CD14-positive monocyte (primary cell): ENCODE results near the gene IFRD1. TPM values are rescaled to one million over a fixed set of nuclear protein-coding genes. Genes with fewer than 3 reads are reported as not detected.

Source experiments
- DNase-seq, 3 donors: peaks; one replicate each; pipeline ENCODE4 v3.0.0-alpha.2; 2011 to 2022
- H2AFZ ChIP-seq: 2 replicates; pipeline ENCODE4 v1.6.0; 2012; ENCODE audit warnings: mild to moderate bottlenecking, low read depth, low read length, inconsistent platforms; ENCODE audit not compliant: insufficient read depth, poor library complexity, severe bottlenecking
- H3K27ac ChIP-seq, 2 donors: 1 replicate in 1 of 2; 2 replicates in 1 of 2; pipeline ENCODE4 v1.5.1; 2012 to 2013; ENCODE audit warnings: low read length in 2 of 2, control low read depth in 1 of 2, inconsistent platforms in 1 of 2, low read depth in 1 of 2, mild to moderate bottlenecking in 1 of 2
- H3K27me3 ChIP-seq, 2 donors: one replicate each; pipeline versions ENCODE4 v1.6.0 to v1.6.1; 2011 to 2013; ENCODE audit warnings: low read length in 2 of 2; ENCODE audit not compliant: control insufficient read depth in 2 of 2, insufficient read depth in 2 of 2
- H3K36me3 ChIP-seq, 2 donors: replicated peaks in 1 of 2; 1 replicate in 1 of 2; 2 replicates in 1 of 2; pipeline versions ENCODE4 v1.5.1 to v1.6.1; 2012 to 2013; ENCODE audit warnings: low read length in 2 of 2, control low read depth in 1 of 2, inconsistent platforms in 1 of 2, mild to moderate bottlenecking in 1 of 2; ENCODE audit not compliant: insufficient read depth in 2 of 2, control insufficient read depth in 1 of 2
- H3K4me1 ChIP-seq, 2 donors: 1 replicate in 1 of 2; 2 replicates in 1 of 2; pipeline versions ENCODE4 v1.5.1 to v1.6.1; 2012 to 2013; ENCODE audit warnings: low read length in 2 of 2, control low read depth in 1 of 2, inconsistent platforms in 1 of 2, mild to moderate bottlenecking in 1 of 2, moderate library complexity in 1 of 2; ENCODE audit not compliant: insufficient read depth in 2 of 2, control insufficient read depth in 1 of 2
- H3K4me2 ChIP-seq: replicated peaks from 2 replicates; pipeline ENCODE3; 2012; ENCODE audit warnings: low read length, moderate library complexity, mild to moderate bottlenecking; ENCODE audit not compliant: poor library complexity, severe bottlenecking; ENCODE audit errors: extremely low read depth
- H3K4me3 ChIP-seq, 3 experiments: fragments of 200-600 bp in 1 of 3; sonication (generic) in 1 of 3; replicated peaks in 1 of 3; 1 replicate in 2 of 3; 2 replicates in 1 of 3; pipeline ENCODE4 v1.5.1; 2011 to 2013; ENCODE audit warnings: low read length in 3 of 3, mild to moderate bottlenecking in 3 of 3, control low read depth in 2 of 3, low read depth in 2 of 3, inconsistent platforms in 1 of 3, moderate library complexity in 1 of 3
- H3K79me2 ChIP-seq: 2 replicates; pipeline ENCODE4 v1.6.0; 2012; ENCODE audit warnings: mild to moderate bottlenecking, control low read depth, inconsistent platforms, low read length, moderate library complexity; ENCODE audit not compliant: insufficient read depth
- H3K9ac ChIP-seq: 2 replicates; pipeline ENCODE4 v1.6.0; 2017; ENCODE audit warnings: low read length, mild to moderate bottlenecking; ENCODE audit not compliant: insufficient read depth, poor library complexity, severe bottlenecking
- H3K9me3 ChIP-seq, 2 donors: replicated peaks in 1 of 2; 1 replicate in 1 of 2; 2 replicates in 1 of 2; pipeline versions ENCODE4 v1.5.1 to v1.6.1; 2012 to 2013; ENCODE audit warnings: low read length in 2 of 2, control low read depth in 1 of 2; ENCODE audit not compliant: control insufficient read depth in 1 of 2, insufficient read depth in 1 of 2
- H4K20me1 ChIP-seq: 2 replicates; pipeline ENCODE4 v1.6.0; 2012; ENCODE audit warnings: mild to moderate bottlenecking, low read length, control low read depth, moderate library complexity; ENCODE audit not compliant: insufficient read depth
- H3K27ac Mint-ChIP-seq, 7 donors: one replicate each; pipeline ENCODE4 v1.8.0; 2020; ENCODE audit warnings: mild to moderate bottlenecking in 7 of 7, mixed read lengths in 7 of 7, moderate library complexity in 6 of 7, inconsistent platforms in 2 of 7
- H3K27me3 Mint-ChIP-seq, 3 donors: one replicate each; pipeline ENCODE4 v1.8.0; 2021 to 2022; ENCODE audit warnings: low read depth in 3 of 3, mild to moderate bottlenecking in 3 of 3, mixed read lengths in 3 of 3, moderate library complexity in 3 of 3, inconsistent platforms in 1 of 3
- H3K36me3 Mint-ChIP-seq, 2 donors: one replicate each; pipeline ENCODE4 v1.8.0; 2020; ENCODE audit warnings: mixed read lengths in 2 of 2, inconsistent platforms in 1 of 2, mild to moderate bottlenecking in 1 of 2
- H3K4me1 Mint-ChIP-seq: one replicate; pipeline ENCODE4 v1.8.0; 2020; ENCODE audit warnings: mild to moderate bottlenecking, mixed read lengths
- H3K4me3 Mint-ChIP-seq, 2 donors: one replicate each; pipeline ENCODE4 v1.8.0; 2020; ENCODE audit warnings: mild to moderate bottlenecking in 2 of 2, mixed read lengths in 2 of 2, moderate library complexity in 1 of 2
- H3K9me3 Mint-ChIP-seq, 7 donors: one replicate each; pipeline ENCODE4 v1.8.0; 2020 to 2022; ENCODE audit warnings: mixed read lengths in 7 of 7, mild to moderate bottlenecking in 6 of 7, moderate library complexity in 6 of 7, inconsistent platforms in 2 of 7
- CTCF ChIP-seq: fragments of 200-600 bp; IDR thresholded peaks from one replicate; pipeline ENCODE4 v1.8.0; 2022; ENCODE audit warnings: antibody characterized with exemption, mild to moderate bottlenecking
- WGBS: methylation state at CpG from one replicate; pipeline ENCODE4 v1.1.5; 2013; ENCODE audit warnings: missing lambda C conversion rate; ENCODE audit not compliant: insufficient coverage; 5-methylcytosine and 5-hydroxymethylcytosine counted together
- intact Hi-C, 2 donors: fragments of 100-400 bp; cut with micrococcal nuclease; formaldehyde crosslinking; loops; one replicate each; pipeline versions ENCODE4 v1.15.0 to v1.15.1; 2023
- polyA plus RNA-seq, 3 donors: library from polyadenylated mRNA; depleted of rRNA in 1 of 3; unstranded in 2 of 3; stranded (reverse) in 1 of 3; fragments of 300-500 nt in 2 of 3; fragments of >200 nt in 1 of 3; fragmentation: Illumina TruSeq in 2 of 3; gene quantifications; 1 replicate in 2 of 3; 2 replicates in 1 of 3; pipeline ENCODE4 v1.2.3, GENCODE V29; 2012 to 2021

IFRD1 gene
- polyA plus RNA-seq, 3 donors = 13.6 to 81.6 (median 18.7) TPM

- no peak for DNase-seq
- TF ChIP-seq CTCF = no peak
- H3K27ac Mint-ChIP-seq = no peak overlapping the region
- no peaks in the 10 kb centered on the region for H3K36me3 ChIP-seq
- H3K36me3 Mint-ChIP-seq = no peaks in the 10 kb centered on the region
- H3K27ac ChIP-seq = no peak overlapping the region
- no peaks in the 10 kb centered on the region for H3K9me3 ChIP-seq
- intact Hi-C loops = no loop called here
- WGBS = no CpG with 5 or more reads among the region's 3 CpGs
- H2AFZ ChIP-seq = no peak overlapping the region
- peaks cover 0 to 3% (median 0%) of the 10 kb centered on the region in 7 donors for H3K9me3 Mint-ChIP-seq
- no peak overlapping the region for H3K4me3 ChIP-seq
- H3K4me2 ChIP-seq = no peak overlapping the region
- no peaks in the 10 kb centered on the region for H4K20me1 ChIP-seq
- no peaks in the 10 kb centered on the region for H3K79me2 ChIP-seq
- H3K4me3 Mint-ChIP-seq = no peak overlapping the region
- H3K4me1 Mint-ChIP-seq = peaks cover 4% of the 10 kb centered on the region
- H3K9ac ChIP-seq = no peak overlapping the region
- peaks cover 0 to 2% (median 0%) of the 10 kb centered on the region in 3 donors for H3K27me3 Mint-ChIP-seq
- no peaks in the 10 kb centered on the region for H3K4me1 ChIP-seq
- H3K27me3 ChIP-seq = no peaks in the 10 kb centered on the region
These were observed 18.5 kb upstream of the IFRD1 start for GRCh38 chr7:112431803-112432202.

GRCh38 chr7:112433289-112433688 is 17.0 kb upstream of the IFRD1 start:
- Histone ChIP-seq H3K27me3 (no peaks in the 10 kb centered on the region), H3K4me3 (no peak overlapping the region), H3K9ac (no peak overlapping the region), H3K79me2 (no peaks in the 10 kb centered on the region), H3K4me2 (no peak overlapping the region), H3K4me1 (no peaks in the 10 kb centered on the region), H3K36me3 (no peaks in the 10 kb centered on the region), H2AFZ (no peak overlapping the region), H4K20me1 (no peaks in the 10 kb centered on the region), H3K9me3 (no peaks in the 10 kb centered on the region), H3K27ac (no peak overlapping the region)
- no peak overlapping the region for H3K4me3 Mint-ChIP-seq
- intact Hi-C loops = no loop called here
- peaks cover 4% of the 10 kb centered on the region for H3K4me1 Mint-ChIP-seq
- H3K9me3 Mint-ChIP-seq = peaks cover 0 to 3% (median 0%) of the 10 kb centered on the region in 7 donors
- H3K27ac Mint-ChIP-seq = no peak overlapping the region
- WGBS = 60% methylated on average over 1 of the region's 1 CpG
- no peak for DNase-seq
- no peak for TF ChIP-seq CTCF
- peaks cover 0 to 2% (median 0%) of the 10 kb centered on the region in 3 donors for H3K27me3 Mint-ChIP-seq
- no peaks in the 10 kb centered on the region for H3K36me3 Mint-ChIP-seq
